GM12878 (cell line): ENCODE measurements around the gene ARHGAP26. TPM values are rescaled to one million over a fixed set of nuclear protein-coding genes. Genes with fewer than 3 reads are reported as not detected.

Source experiments
- ATAC-seq: fragments of 200-7000 bp; cut with Tn5 transposase; 3 replicates; pipeline ENCODE4 v1.9.1; 2020; ENCODE audit warnings: mild to moderate bottlenecking, moderate library complexity
- BruUV-seq: library from RNA; stranded (reverse); fragments of 400-500 nt; replicated peaks from 2 replicates; lab custom pipeline; 2021; lab: Mats Ljungman, UMichigan
- CTCF ChIA-PET: fragments of 300-600 bp; sonication (Branson Sonifier 250); formaldehyde crosslinking; extraction: SDS; loops from one replicate; lab custom pipeline; 2021; ENCODE audit warnings: inconsistent platforms; lab: Yijun Ruan, JAX
- POLR2A ChIA-PET: fragments of 350-600 bp; formaldehyde crosslinking; extraction: SDS; loops from one replicate; lab custom pipeline; 2021; ENCODE audit warnings: inconsistent platforms; lab: Charles Lee
- RAD21 ChIA-PET: fragments of 300-600 bp; sonication (Branson Sonifier 250); formaldehyde crosslinking; loops from one replicate; lab custom pipeline; 2023; ENCODE audit warnings: antibody characterized with exemption; ENCODE audit not compliant: unreplicated experiment; lab: Charles Lee
- SMC1A ChIA-PET: fragments of 300-600 bp; sonication (Branson Sonifier 250); formaldehyde crosslinking; loops from one replicate; lab custom pipeline; 2023; ENCODE audit not compliant: unreplicated experiment, uncharacterized antibody; lab: Charles Lee
- DNase-seq: peaks from one replicate; pipeline ENCODE4 v3.0.0-alpha.2; 2011; ENCODE audit warnings: low read depth, low spot score
- FAIRE-seq: peaks from 3 replicates; lab custom pipeline; 2011; peaks lifted over from hg19 to GRCh38; lab: Jason Lieb, UNC
- H2AFZ ChIP-seq: 2 replicates; pipeline ENCODE4 v1.6.0; 2011; ENCODE audit warnings: low read depth, low read length, control low read depth; ENCODE audit not compliant: control insufficient read depth
- H3K27ac ChIP-seq: 2 replicates; pipeline ENCODE4 v1.5.1; 2011; ENCODE audit warnings: control low read depth; ENCODE audit not compliant: control insufficient read depth, insufficient read depth
- H3K27me3 ChIP-seq, 2 experiments: replicated peaks in 1 of 2; 2 replicates each; pipeline versions ENCODE4 v1.6.0 to v1.6.1; 2011; ENCODE audit warnings: low read length in 1 of 2; ENCODE audit not compliant: control insufficient read depth in 2 of 2, insufficient read depth in 2 of 2
- H3K36me3 ChIP-seq, 2 experiments: 2 replicates each; pipeline ENCODE4 v1.5.1; 2011; ENCODE audit warnings: low read length in 1 of 2; ENCODE audit not compliant: control insufficient read depth in 2 of 2, insufficient read depth in 2 of 2
- H3K4me1 ChIP-seq: 2 replicates; pipeline ENCODE4 v1.6.1; 2011; ENCODE audit warnings: mild to moderate bottlenecking, low read length, moderate library complexity, mixed read lengths; ENCODE audit not compliant: control insufficient read depth, insufficient read depth
- H3K4me2 ChIP-seq: 2 replicates; pipeline ENCODE4 v1.6.0; 2011; ENCODE audit warnings: control low read depth; ENCODE audit not compliant: control insufficient read depth, insufficient read depth
- H3K4me3 ChIP-seq: fragments of 200-600 bp; sonication (generic); 2 replicates; pipeline ENCODE4 v1.5.1; 2016
- H3K79me2 ChIP-seq: 2 replicates; pipeline ENCODE4 v1.6.0; 2011; ENCODE audit warnings: low read length; ENCODE audit not compliant: control insufficient read depth, insufficient read depth
- H3K9ac ChIP-seq: 2 replicates; pipeline ENCODE4 v1.8.0; 2011; ENCODE audit warnings: low read length, control low read depth, mixed read lengths; ENCODE audit not compliant: control insufficient read depth, insufficient read depth
- H3K9me3 ChIP-seq: replicated peaks from 3 replicates; pipeline ENCODE4 v1.5.1; 2011; ENCODE audit warnings: mild to moderate bottlenecking, low read length; ENCODE audit not compliant: control insufficient read depth, insufficient read depth
- H4K20me1 ChIP-seq: 2 replicates; pipeline ENCODE4 v1.6.0; 2011; ENCODE audit not compliant: control insufficient read depth, insufficient read depth
- CBX5 ChIP-seq: sonication (generic); IDR thresholded peaks from 2 replicates; pipeline ENCODE4 v1.6.1; 2016; ENCODE audit warnings: low read depth, moderate library complexity, mild to moderate bottlenecking, inconsistent platforms
- JUND ChIP-seq: IDR thresholded peaks from 2 replicates; pipeline ENCODE4 v1.6.1; 2012; ENCODE audit warnings: low read depth, mild to moderate bottlenecking, low read length, improper control_type of control experiment, moderate library complexity
- MEF2B ChIP-seq: fragments of 450-650 bp; IDR thresholded peaks from 2 replicates; pipeline ENCODE4 v1.6.1; 2018; ENCODE audit warnings: mild to moderate bottlenecking, moderate library complexity; ENCODE audit not compliant: partially characterized antibody, poor library complexity, severe bottlenecking
- MYB ChIP-seq: fragments of 150-350 bp; IDR thresholded peaks from 2 replicates; pipeline ENCODE4 v1.6.1; 2014; ENCODE audit warnings: mild to moderate bottlenecking, low read depth, low read length, borderline replicate concordance
- NFXL1 ChIP-seq: fragments of 450-650 bp; IDR thresholded peaks from 2 replicates; pipeline ENCODE4 v1.6.1; 2017; ENCODE audit warnings: antibody characterized with exemption, mild to moderate bottlenecking, borderline replicate concordance
- NFYA ChIP-seq: IDR thresholded peaks from 2 replicates; pipeline ENCODE4 v1.6.1; 2011; ENCODE audit warnings: low read depth, mild to moderate bottlenecking, low read length, improper control_type of control experiment, borderline replicate concordance
- RB1 ChIP-seq: fragments of 450-650 bp; formaldehyde crosslinking; IDR thresholded peaks from 2 replicates; pipeline ENCODE4 v1.6.1; 2017; ENCODE audit warnings: mild to moderate bottlenecking, borderline replicate concordance
- RBBP5 ChIP-seq: fragments of 200-600 bp; sonication (generic); conservative IDR thresholded peaks from 2 replicates; pipeline ENCODE4 v1.6.1; 2016
- ZBED1 ChIP-seq: IDR thresholded peaks from 2 replicates; pipeline ENCODE4 v1.6.1; 2016; ENCODE audit warnings: borderline replicate concordance
- WGBS: methylation state at CpG from one replicate; pipeline ENCODE4 v1.1.6; 2016; ENCODE audit warnings: low lambda C conversion rate; ENCODE audit not compliant: insufficient replicate concordance, insufficient coverage; ENCODE audit errors: missing lambda C conversion rate; 5-methylcytosine and 5-hydroxymethylcytosine counted together
- in situ Hi-C: fragments of 300-500 bp; cut with MboI; formaldehyde crosslinking; loops from 9 replicates; pipeline ENCODE4 v1.14.3; 2018; ENCODE audit warnings: mixed read lengths
- intact Hi-C: fragments of 100-400 bp; cut with micrococcal nuclease; formaldehyde crosslinking; loops from one replicate; pipeline ENCODE4 v1.14.2; 2022; ENCODE audit not compliant: unreplicated experiment
- polyA plus RNA-seq, 11 experiments: library from polyadenylated mRNA; depleted of rRNA in 4 of 11; unstranded in 6 of 11; stranded (reverse) in 5 of 11; fragments of >200 nt; fragmentation: Nextera tagmentation in 4 of 11; fragmentation: Illumina TruSeq in 1 of 11; extraction: Ambion mirVana in 4 of 11; extraction: Trizol in 1 of 11; gene quantifications; 1 replicate in 1 of 11; 2 replicates in 10 of 11; pipeline versions ENCODE4 v1.2.1 to v1.2.3, GENCODE V29; 2011 to 2016; ENCODE audit warnings: inconsistent platforms in 2 of 11, missing spikeins in 2 of 11, low read depth in 1 of 11
- total RNA-seq, 4 experiments: library from RNA; depleted of rRNA in 3 of 4; stranded (reverse); fragments of >200 nt in 3 of 4; fragmentation: Illumina TruSeq in 1 of 4; extraction: Trizol in 1 of 4; gene quantifications; 2 replicates each; pipeline versions ENCODE4 v1.2.1 to v1.2.3, GENCODE V29; 2013 to 2021
- TF ChIP-seq, protein P1 (sequence below): IDR thresholded peaks from 2 replicates; pipeline ENCODE4 v1.6.1; 2012; ENCODE audit warnings: low read length, inconsistent platforms

Gene ARHGAP26
- total and polyA plus RNA-seq, 10 of the 15 experiments (the other 5 are each of a cell fraction or from before 2014, with no cell fraction given) = 9.4 to 41.5 (median 19.3) TPM

DNA sequence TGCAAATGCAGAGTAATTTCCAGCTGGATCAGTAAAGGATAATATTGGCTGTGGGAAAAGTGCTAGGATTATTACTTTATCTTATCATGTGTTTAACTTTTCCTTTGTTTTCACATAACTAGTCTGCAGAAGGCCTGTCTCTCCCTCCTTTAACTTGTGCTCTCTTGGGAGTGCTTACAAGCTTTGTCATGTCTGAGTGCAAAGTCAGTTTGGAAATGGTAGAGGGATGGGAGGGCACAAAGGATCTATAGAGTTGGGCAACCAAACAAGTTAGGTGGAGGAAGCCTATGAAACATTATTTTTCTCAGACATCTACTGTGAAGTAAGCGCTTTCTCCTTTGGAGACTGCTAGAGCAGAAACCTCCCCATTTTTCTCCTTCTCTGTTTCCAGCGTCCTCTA is 308.8 kb downstream of the ARHGAP26 start:
- ChIA-PET RAD21 (no interaction called here), SMC1A (interaction anchor here (0.6 to 1.2 kb wide), 9 partner anchors 9 to 807 kb away, joined by 3 to 6 read pairs (median 3); no protein-coding TSS in a partner anchor), POLR2A (interaction anchor here (1.4 to 2.0 kb wide), 3 partner anchors 9 to 20 kb away, joined by 4 to 11 read pairs (median 5); no protein-coding TSS in a partner anchor), CTCF (interaction anchor here (0.6 kb wide), 1 partner anchor 94 kb away, joined by 4 read pairs; no protein-coding TSS in a partner anchor)
- H3K27ac ChIP-seq = no peak overlapping the region
- intact Hi-C loops = no loop called here
- DNase-seq (no peak), FAIRE-seq (no peak), ATAC-seq (no peak)
- no peaks in the 10 kb centered on the region for H4K20me1 ChIP-seq
- BruUV-seq = no TSS peak
- TF ChIP-seq, protein P1, sequence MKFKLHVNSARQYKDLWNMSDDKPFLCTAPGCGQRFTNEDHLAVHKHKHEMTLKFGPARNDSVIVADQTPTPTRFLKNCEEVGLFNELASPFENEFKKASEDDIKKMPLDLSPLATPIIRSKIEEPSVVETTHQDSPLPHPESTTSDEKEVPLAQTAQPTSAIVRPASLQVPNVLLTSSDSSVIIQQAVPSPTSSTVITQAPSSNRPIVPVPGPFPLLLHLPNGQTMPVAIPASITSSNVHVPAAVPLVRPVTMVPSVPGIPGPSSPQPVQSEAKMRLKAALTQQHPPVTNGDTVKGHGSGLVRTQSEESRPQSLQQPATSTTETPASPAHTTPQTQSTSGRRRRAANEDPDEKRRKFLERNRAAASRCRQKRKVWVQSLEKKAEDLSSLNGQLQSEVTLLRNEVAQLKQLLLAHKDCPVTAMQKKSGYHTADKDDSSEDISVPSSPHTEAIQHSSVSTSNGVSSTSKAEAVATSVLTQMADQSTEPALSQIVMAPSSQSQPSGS = no peak
- TF ChIP-seq MYB (no peak), JUND (no peak), NFXL1 (no peak), NFYA (no peak), MEF2B (no peak), RB1 (no peak), RBBP5 (no peak), CBX5 (no peak), ZBED1 (no peak)
- no peaks in the 10 kb centered on the region; the same call in 2 of the 3 replicates for H3K9me3 ChIP-seq
- in situ Hi-C loops = no loop called here
- H3K4me2 ChIP-seq = no peak overlapping the region
- no peak overlapping the region for H3K4me3 ChIP-seq
- H3K9ac ChIP-seq = no peak overlapping the region
- no peaks in the 10 kb centered on the region for H3K79me2 ChIP-seq
- no peaks in the 10 kb centered on the region for H3K4me1 ChIP-seq
- H3K27me3 ChIP-seq = no peaks in the 10 kb centered on the region
- H3K36me3 ChIP-seq = no peaks in the 10 kb centered on the region; a peak in 1 of 4 replicates
- WGBS = 100% methylated on average over 2 of the region's 2 CpGs
- no peak overlapping the region for H2AFZ ChIP-seq
